NB4 (cell line): Measurements from ENCODE around the gene ATP2B3.

Experiments
- MYC ChIP-seq: IDR thresholded peaks from 2 replicates; pipeline ENCODE4 v1.6.1; 2011; ENCODE audit warnings: low read depth, low read length
- POLR2A ChIP-seq: IDR thresholded peaks from 2 replicates; pipeline ENCODE4 v1.6.1; 2011; ENCODE audit warnings: mild to moderate bottlenecking; ENCODE audit not compliant: insufficient read length; ENCODE audit errors: extremely low read depth
- TF ChIP-seq, protein P1 (sequence below): IDR thresholded peaks from one replicate; pipeline ENCODE4 v1.5.1; 2012; ENCODE audit warnings: low read depth, low read length
- TF ChIP-seq, protein P2 (sequence below): IDR thresholded peaks from 2 replicates; pipeline ENCODE4 v1.6.1; 2011; ENCODE audit warnings: low read depth, low read length

DNA sequence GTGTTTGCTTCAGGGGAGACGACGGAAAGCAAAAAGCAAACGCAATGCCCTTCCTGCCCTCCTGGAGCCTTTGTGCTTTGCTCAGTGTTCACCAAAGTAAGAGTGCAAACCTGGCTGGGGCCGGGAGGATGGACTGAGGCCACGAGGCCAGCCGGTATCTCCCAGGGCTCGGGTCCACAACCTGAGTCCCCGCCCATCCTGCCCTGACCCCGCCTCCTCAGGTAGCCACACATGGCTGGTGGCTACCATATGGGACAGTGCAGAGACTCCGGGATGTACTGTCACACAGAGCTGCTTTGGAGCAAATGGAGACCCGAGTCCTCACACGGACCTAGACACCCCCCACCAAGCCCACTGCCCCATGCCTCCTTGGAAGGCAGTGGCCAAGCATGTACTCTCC, 4.8 kb downstream of the ATP2B3 start:
- TF ChIP-seq, protein P1, sequence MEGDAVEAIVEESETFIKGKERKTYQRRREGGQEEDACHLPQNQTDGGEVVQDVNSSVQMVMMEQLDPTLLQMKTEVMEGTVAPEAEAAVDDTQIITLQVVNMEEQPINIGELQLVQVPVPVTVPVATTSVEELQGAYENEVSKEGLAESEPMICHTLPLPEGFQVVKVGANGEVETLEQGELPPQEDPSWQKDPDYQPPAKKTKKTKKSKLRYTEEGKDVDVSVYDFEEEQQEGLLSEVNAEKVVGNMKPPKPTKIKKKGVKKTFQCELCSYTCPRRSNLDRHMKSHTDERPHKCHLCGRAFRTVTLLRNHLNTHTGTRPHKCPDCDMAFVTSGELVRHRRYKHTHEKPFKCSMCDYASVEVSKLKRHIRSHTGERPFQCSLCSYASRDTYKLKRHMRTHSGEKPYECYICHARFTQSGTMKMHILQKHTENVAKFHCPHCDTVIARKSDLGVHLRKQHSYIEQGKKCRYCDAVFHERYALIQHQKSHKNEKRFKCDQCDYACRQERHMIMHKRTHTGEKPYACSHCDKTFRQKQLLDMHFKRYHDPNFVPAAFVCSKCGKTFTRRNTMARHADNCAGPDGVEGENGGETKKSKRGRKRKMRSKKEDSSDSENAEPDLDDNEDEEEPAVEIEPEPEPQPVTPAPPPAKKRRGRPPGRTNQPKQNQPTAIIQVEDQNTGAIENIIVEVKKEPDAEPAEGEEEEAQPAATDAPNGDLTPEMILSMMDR = no peak
- TF ChIP-seq POLR2A (no peak), MYC (no peak)
- TF ChIP-seq, protein P2, sequence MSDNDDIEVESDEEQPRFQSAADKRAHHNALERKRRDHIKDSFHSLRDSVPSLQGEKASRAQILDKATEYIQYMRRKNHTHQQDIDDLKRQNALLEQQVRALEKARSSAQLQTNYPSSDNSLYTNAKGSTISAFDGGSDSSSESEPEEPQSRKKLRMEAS = no peak
